DLD1 (cell line): Measurements from ENCODE around the gene OR5B21.

Experiments
- in situ Hi-C: cut with HindIII; loops from 2 replicates; pipeline ENCODE4 v1.10.0; 2017; ENCODE audit warnings: low sequenced_read_pairs

Gene OR5B21

GRCh38 chr11:58494101-58494500 is 13.8 kb downstream of the OR5B21 start:
- in situ Hi-C loops = no loop called here

DNA sequence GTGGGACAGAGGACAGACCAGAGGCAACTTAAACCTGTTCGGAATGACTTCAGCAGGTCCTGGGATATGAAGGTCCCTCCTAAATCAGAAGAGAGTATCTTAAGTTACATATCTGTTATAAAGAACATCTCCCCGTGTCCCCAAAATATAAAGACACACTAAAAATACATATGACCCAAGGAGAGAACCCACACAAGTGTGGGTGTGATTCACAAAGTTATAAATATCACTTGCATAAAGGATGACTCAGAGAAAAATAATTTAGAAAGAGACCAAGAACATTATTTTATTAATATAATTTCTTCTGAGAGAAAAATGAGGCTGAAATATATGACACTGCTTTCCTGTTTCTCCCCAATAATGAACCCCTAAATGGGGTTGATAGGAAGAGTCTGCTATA is 14.2 kb downstream of the OR5B21 start:
- in situ Hi-C loops = no loop called here

- in situ Hi-C loops = no loop called here
Observed at GRCh38 chr11:58490827-58491226, 17.1 kb downstream of the OR5B21 start.

DNA sequence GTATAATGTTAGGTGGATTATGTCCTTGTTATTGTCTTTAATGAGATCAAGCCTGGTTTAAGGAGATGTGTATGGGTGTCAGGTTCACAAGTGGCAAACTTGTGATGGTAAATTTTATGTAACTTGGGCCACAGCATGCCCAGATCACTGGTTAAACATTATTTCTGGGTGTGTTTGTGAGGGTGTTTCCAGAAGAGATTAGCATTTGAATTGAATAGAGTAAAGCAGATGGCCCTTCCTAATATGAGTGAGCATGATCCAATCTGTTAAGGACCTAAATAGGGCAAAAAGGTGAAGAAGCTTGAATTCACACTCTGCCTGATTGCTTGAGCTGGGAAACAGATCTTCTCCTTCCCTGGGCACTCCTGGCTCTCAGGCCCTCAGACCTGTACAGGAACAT is 20.7 kb downstream of the OR5B21 start:
- in situ Hi-C loops = no loop called here

DNA sequence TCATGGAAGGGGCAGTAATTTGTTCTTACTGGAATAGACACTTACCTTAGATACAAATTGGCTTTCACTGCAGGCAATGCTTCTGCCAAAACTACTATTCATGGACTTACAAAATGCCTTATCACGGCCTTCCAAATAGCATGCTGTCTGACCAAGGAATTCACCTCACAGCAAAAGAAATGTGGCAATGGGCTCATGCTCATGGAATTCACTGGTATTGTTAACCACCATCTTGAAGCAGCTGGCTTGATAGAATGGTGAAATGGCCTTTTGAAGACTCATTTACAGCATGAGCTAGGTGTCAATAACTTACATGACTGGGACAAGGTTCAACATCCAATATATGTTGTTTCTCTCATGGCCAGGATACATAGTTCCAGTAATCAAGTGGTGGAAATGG is 21.9 kb downstream of the OR5B21 start:
- in situ Hi-C loops = no loop called here

- in situ Hi-C loops = no loop called here
Observed at GRCh38 chr11:58471892-58472291, 36.0 kb downstream of the OR5B21 start.

- in situ Hi-C loops = no loop called here
Observed at GRCh38 chr11:58466293-58466692, 41.6 kb downstream of the OR5B21 start.

DNA sequence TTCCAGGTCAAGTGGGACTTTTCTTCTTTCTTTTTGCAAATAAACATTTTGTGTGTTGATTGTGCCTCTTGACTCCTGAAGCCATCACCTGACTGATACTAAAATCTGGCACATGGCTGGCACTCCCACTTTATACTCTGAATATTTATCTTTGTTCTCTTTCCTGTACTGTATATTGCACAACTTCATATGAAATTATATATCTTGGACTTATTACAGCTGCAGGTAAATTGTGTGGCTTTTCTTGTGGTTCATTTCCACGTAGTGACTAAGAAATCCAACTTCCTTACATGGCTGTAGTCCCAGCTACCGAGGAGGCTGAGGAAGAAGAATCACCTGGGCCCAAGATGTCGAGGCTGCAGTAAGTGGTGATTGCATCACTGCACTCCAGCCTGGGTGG is 42.2 kb downstream of the OR5B21 start:
- in situ Hi-C loops = no loop called here
